ENCODE results near the gene TTYH3. TPM values are rescaled to one million over a fixed set of nuclear protein-coding genes. Genes with fewer than 3 reads are reported as not detected.
A peak's percentile ranks its signal among the peaks of the same experiment; 100 is the strongest.

The TTYH3 gene
- total and polyA plus RNA-seq, 9 of the 15 experiments (the other 6 are each of a cell fraction or from before 2014, with no cell fraction given): 0.01 to 5.5 (median 1.1) TPM

- TF ChIP-seq ZNF398 (CRISPR knock-in tag; IDR thresholded peaks at IDR 0.05): no peak
- TF ChIP-seq REST (IDR thresholded peaks at IDR 0.05; ENCODE audit: borderline replicate concordance): peak; percentile 76
- TF ChIP-seq REST (CRISPR knock-in tag; IDR thresholded peaks at IDR 0.05; ENCODE audit: low read depth): no peak
- no peak for TF ChIP-seq ZHX1 (conservative IDR thresholded peaks at IDR 0.05; ENCODE audit: low read length)
- no peak for TF ChIP-seq PREB (CRISPR knock-in tag; IDR thresholded peaks at IDR 0.05)
- TF ChIP-seq RBBP5 (IDR thresholded peaks at IDR 0.05; ENCODE audit: borderline replicate concordance, insufficient read depth, low read length, poor library complexity, severe bottlenecking): no peak
- no peak for TF ChIP-seq ZNF165 (CRISPR knock-in tag; IDR thresholded peaks at IDR 0.05; ENCODE audit: borderline replicate concordance)
- TF ChIP-seq THRAP3 (IDR thresholded peaks at IDR 0.05; ENCODE audit: borderline replicate concordance): no peak
- TF ChIP-seq ZNF280B (CRISPR knock-in tag; IDR thresholded peaks at IDR 0.05): no peak
- TF ChIP-seq STAG1 (CRISPR knock-in tag; IDR thresholded peaks at IDR 0.05; ENCODE audit: borderline replicate concordance): peak; percentile 89
Measured at GRCh38 chr7:2680792-2681490, 49.2 kb downstream of the TTYH3 start (continued).
